ENCODE measurements around the gene CFAP45. TPM values are rescaled to one million over a fixed set of nuclear protein-coding genes. Genes with fewer than 3 reads are reported as not detected.

CFAP45 gene
- polyA plus RNA-seq, 3 donors from 2014 or later, result 0.36 TPM; not detected in 2

GRCh38 chr1:159881622-159882526 is 18.1 kb downstream of the CFAP45 start:
- Mint-ChIP-seq H3K27me3 (ENCODE audit: low read depth in 3 of 3) (peaks cover 4 to 5% (median 5%) of the 10 kb centered on the region in 3 donors), H3K27ac (no peak overlapping the region), H3K36me3 (peaks cover 0 to 7% (median 5%) of the 10 kb centered on the region in 3 donors), H3K9me3 (no peaks in the 10 kb centered on the region), H3K4me3 (no peak overlapping the region), H3K4me1 (no peaks in the 10 kb centered on the region)
- DNase-seq, result no peak

- no peak for DNase-seq
- H3K4me1 Mint-ChIP-seq, result no peaks in the 10 kb centered on the region
- H3K27me3 Mint-ChIP-seq (ENCODE audit: low read depth in 3 of 3), result peaks cover 5 to 8% (median 7%) of the 10 kb centered on the region in 3 donors
- no peaks in the 10 kb centered on the region for H3K9me3 Mint-ChIP-seq
- no peak overlapping the region for H3K4me3 Mint-ChIP-seq
- no peak overlapping the region for H3K27ac Mint-ChIP-seq
- peaks cover 0 to 5% (median 4%) of the 10 kb centered on the region in 3 donors for H3K36me3 Mint-ChIP-seq
Measured at GRCh38 chr1:159880430-159880829, 19.5 kb downstream of the CFAP45 start.

GRCh38 chr1:159879977-159880376 is 20.0 kb downstream of the CFAP45 start:
- no peak for DNase-seq
- no peak overlapping the region for H3K27ac Mint-ChIP-seq
- H3K4me3 Mint-ChIP-seq, result no peak overlapping the region
- H3K4me1 Mint-ChIP-seq, result no peaks in the 10 kb centered on the region
- H3K27me3 Mint-ChIP-seq (ENCODE audit: low read depth in 3 of 3), result peaks cover 5 to 8% (median 7%) of the 10 kb centered on the region in 3 donors
- H3K36me3 Mint-ChIP-seq, result peaks cover 0 to 5% (median 4%) of the 10 kb centered on the region in 3 donors
- no peaks in the 10 kb centered on the region for H3K9me3 Mint-ChIP-seq

GRCh38 chr1:159879136-159879535 is 20.8 kb downstream of the CFAP45 start:
- no peaks in the 10 kb centered on the region for H3K36me3 Mint-ChIP-seq
- DNase-seq, result no peak
- no peaks in the 10 kb centered on the region for H3K9me3 Mint-ChIP-seq
- no peak overlapping the region for H3K4me3 Mint-ChIP-seq
- H3K27me3 Mint-ChIP-seq (ENCODE audit: low read depth in 3 of 3), result peaks cover 2 to 8% (median 7%) of the 10 kb centered on the region in 3 donors
- H3K27ac Mint-ChIP-seq, result no peak overlapping the region
- H3K4me1 Mint-ChIP-seq, result no peaks in the 10 kb centered on the region

- Mint-ChIP-seq H3K36me3 (no peaks in the 10 kb centered on the region), H3K27me3 (ENCODE audit: low read depth in 3 of 3) (peaks cover 2 to 10% (median 10%) of the 10 kb centered on the region in 3 donors), H3K27ac (no peak overlapping the region), H3K9me3 (no peaks in the 10 kb centered on the region), H3K4me3 (no peak overlapping the region), H3K4me1 (no peaks in the 10 kb centered on the region)
- no peak for DNase-seq
Measured at GRCh38 chr1:159877695-159878444, 22.1 kb downstream of the CFAP45 start.

GRCh38 chr1:159873530-159874143 is 26.3 kb downstream of the CFAP45 start:
- DNase-seq, result no peak
- no peaks in the 10 kb centered on the region for H3K4me1 Mint-ChIP-seq
- no peak overlapping the region for H3K27ac Mint-ChIP-seq
- H3K9me3 Mint-ChIP-seq, result no peaks in the 10 kb centered on the region
- H3K27me3 Mint-ChIP-seq (ENCODE audit: low read depth in 3 of 3), result peaks cover 4 to 12% (median 10%) of the 10 kb centered on the region in 3 donors
- no peak overlapping the region for H3K4me3 Mint-ChIP-seq
- H3K36me3 Mint-ChIP-seq, result peaks cover 0 to 4% (median 0%) of the 10 kb centered on the region in 3 donors

GRCh38 chr1:159872891-159873290 is 27.1 kb downstream of the CFAP45 start:
- Mint-ChIP-seq H3K27me3 (ENCODE audit: low read depth in 3 of 3) (peaks cover 4 to 12% (median 10%) of the 10 kb centered on the region in 3 donors), H3K4me1 (no peaks in the 10 kb centered on the region), H3K27ac (no peak overlapping the region), H3K36me3 (peaks cover 0 to 4% (median 0%) of the 10 kb centered on the region in 3 donors), H3K4me3 (no peak overlapping the region), H3K9me3 (no peaks in the 10 kb centered on the region)
- DNase-seq, result no peak

GRCh38 chr1:159870704-159871103 is 29.3 kb downstream of the CFAP45 start:
- H3K27ac Mint-ChIP-seq, result no peak overlapping the region
- peaks cover 0 to 3% of the 10 kb centered on the region in 2 donors for H3K4me1 Mint-ChIP-seq
- DNase-seq, result no peak

GRCh38 chr1:159869607-159870006 is 30.4 kb downstream of the CFAP45 start:
- no peaks in the 10 kb centered on the region for H3K9me3 Mint-ChIP-seq
- no peak for DNase-seq
- H3K27me3 Mint-ChIP-seq (ENCODE audit: low read depth in 3 of 3), result peaks cover 4 to 14% (median 10%) of the 10 kb centered on the region in 3 donors
- peak overlapping the region in 2 of 6 donors; percentile 13 to 24 for H3K27ac Mint-ChIP-seq
- peaks cover 0 to 3% of the 10 kb centered on the region in 2 donors for H3K4me1 Mint-ChIP-seq
- peaks cover 0 to 7% (median 4%) of the 10 kb centered on the region in 3 donors for H3K36me3 Mint-ChIP-seq
- no peak overlapping the region for H3K4me3 Mint-ChIP-seq

More at GRCh38 chr1:159870704-159871103, 29.3 kb downstream of the CFAP45 start:
- Mint-ChIP-seq H3K36me3 (peaks cover 0 to 7% (median 4%) of the 10 kb centered on the region in 3 donors), H3K27me3 (ENCODE audit: low read depth in 3 of 3) (peaks cover 5 to 13% (median 10%) of the 10 kb centered on the region in 3 donors), H3K9me3 (no peaks in the 10 kb centered on the region), H3K4me3 (no peak overlapping the region)

- DNase-seq, result no peak
- no peak overlapping the region for H3K27ac Mint-ChIP-seq
Measured at GRCh38 chr1:159869173-159869572, 30.8 kb downstream of the CFAP45 start.

GRCh38 chr1:159868766-159869165 is 31.2 kb downstream of the CFAP45 start:
- peaks cover 4 to 12% (median 10%) of the 10 kb centered on the region in 3 donors for H3K27me3 Mint-ChIP-seq (ENCODE audit: low read depth in 3 of 3)
- H3K27ac Mint-ChIP-seq, result no peak overlapping the region
- H3K4me1 Mint-ChIP-seq, result peaks cover 0 to 3% of the 10 kb centered on the region in 2 donors

More at GRCh38 chr1:159869173-159869572, 30.8 kb downstream of the CFAP45 start:
- Mint-ChIP-seq H3K27me3 (ENCODE audit: low read depth in 3 of 3) (peaks cover 4 to 12% (median 10%) of the 10 kb centered on the region in 3 donors), H3K4me3 (no peak overlapping the region), H3K4me1 (peaks cover 0 to 3% of the 10 kb centered on the region in 2 donors), H3K36me3 (peaks cover 0 to 7% (median 4%) of the 10 kb centered on the region in 3 donors), H3K9me3 (no peaks in the 10 kb centered on the region)

GRCh38 chr1:159867664-159868026 is 32.3 kb downstream of the CFAP45 start:
- DNase-seq, result no peak
- Mint-ChIP-seq H3K9me3 (no peaks in the 10 kb centered on the region), H3K36me3 (peaks cover 0 to 7% (median 4%) of the 10 kb centered on the region in 3 donors), H3K4me1 (peaks cover 0 to 3% of the 10 kb centered on the region in 2 donors), H3K27ac (no peak overlapping the region), H3K4me3 (no peak overlapping the region), H3K27me3 (ENCODE audit: low read depth in 3 of 3) (peaks cover 4 to 10% (median 8%) of the 10 kb centered on the region in 3 donors)

More at GRCh38 chr1:159868766-159869165, 31.2 kb downstream of the CFAP45 start:
- Mint-ChIP-seq H3K4me3 (no peak overlapping the region), H3K36me3 (peaks cover 0 to 7% (median 4%) of the 10 kb centered on the region in 3 donors), H3K9me3 (no peaks in the 10 kb centered on the region)
- DNase-seq, result no peak

- H3K27me3 Mint-ChIP-seq (ENCODE audit: low read depth in 3 of 3), result peaks cover 4 to 10% (median 4%) of the 10 kb centered on the region in 3 donors
- no peak overlapping the region for H3K4me3 Mint-ChIP-seq
- H3K36me3 Mint-ChIP-seq, result peaks cover 0 to 7% (median 4%) of the 10 kb centered on the region in 3 donors
- H3K27ac Mint-ChIP-seq, result no peak overlapping the region
- H3K9me3 Mint-ChIP-seq, result no peaks in the 10 kb centered on the region
- no peak for DNase-seq
- H3K4me1 Mint-ChIP-seq, result peaks cover 0 to 3% of the 10 kb centered on the region in 2 donors
Measured at GRCh38 chr1:159866905-159867663, 32.9 kb downstream of the CFAP45 start.
